NCI-H2107 treated with DMSO at 0.1 percent for 48 hours (cell line): ENCODE measurements around the gene KAZN.
"Not testable (repeated sequence)": the region's sequence is repeated elsewhere in the genome, so short reads cannot be mapped to it uniquely, and the experiment has no call there.

Experiments used
- DNase-seq: peaks from one replicate; lab custom pipeline; 2025; ENCODE audit not compliant: unreplicated experiment; lab: John Stamatoyannopoulos, UW

Gene KAZN

GRCh38 chr1:14598498-14599182 is at the start of gene KAZN:
KAZN (plus strand) TSS chr1:14598685.
- peak; percentile 42 for DNase-seq

- DNase-seq: peak; percentile 19
Observed at GRCh38 chr1:14549897-14550620, 48.4 kb upstream of the KAZN start.

- DNase-seq: no peak
Observed at GRCh38 chr1:14551386-14551785, 47.1 kb upstream of the KAZN start.

GRCh38 chr1:14552246-14552965 is 46.1 kb upstream of the KAZN start:
- DNase-seq: no peak

DNA sequence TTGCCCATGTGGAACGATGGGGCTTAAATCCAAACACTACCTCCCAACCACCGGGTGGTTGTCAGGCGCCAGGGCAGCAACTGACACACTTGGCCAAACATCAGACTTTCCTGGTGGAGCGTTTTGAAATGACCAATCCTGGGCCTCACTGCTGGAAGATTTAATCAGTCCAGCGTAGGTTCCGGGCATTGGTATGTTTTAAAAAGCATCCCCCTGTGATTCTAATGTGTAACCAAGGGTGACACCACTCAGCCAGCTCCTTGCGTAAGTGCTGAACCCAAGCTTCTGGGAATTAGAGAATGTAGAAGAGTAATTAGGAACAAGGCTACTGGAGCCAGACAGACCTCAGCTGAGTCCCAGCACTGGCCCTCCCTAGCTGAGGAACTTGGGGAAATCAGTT is 44.8 kb upstream of the KAZN start:
- DNase-seq: no peak

DNA sequence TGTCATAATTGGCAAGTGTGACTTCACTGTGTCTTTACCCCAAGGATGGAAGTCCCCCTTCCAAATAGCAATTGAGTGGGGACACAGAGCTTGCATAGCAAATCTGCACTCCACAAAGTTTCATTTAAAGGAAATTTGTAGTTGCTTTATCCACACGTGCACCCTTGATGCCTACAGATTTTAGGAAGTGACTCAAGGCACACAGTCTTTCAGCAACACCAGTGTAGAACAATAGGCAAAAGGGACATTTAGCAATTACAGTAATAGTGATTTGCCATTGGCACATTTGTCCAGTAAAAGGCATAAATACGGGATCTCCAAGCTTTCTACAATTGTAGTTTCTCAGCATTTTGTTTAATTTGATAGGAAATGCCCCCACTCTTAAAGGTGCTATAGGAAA is 43.4 kb upstream of the KAZN start:
- DNase-seq: no peak

DNA sequence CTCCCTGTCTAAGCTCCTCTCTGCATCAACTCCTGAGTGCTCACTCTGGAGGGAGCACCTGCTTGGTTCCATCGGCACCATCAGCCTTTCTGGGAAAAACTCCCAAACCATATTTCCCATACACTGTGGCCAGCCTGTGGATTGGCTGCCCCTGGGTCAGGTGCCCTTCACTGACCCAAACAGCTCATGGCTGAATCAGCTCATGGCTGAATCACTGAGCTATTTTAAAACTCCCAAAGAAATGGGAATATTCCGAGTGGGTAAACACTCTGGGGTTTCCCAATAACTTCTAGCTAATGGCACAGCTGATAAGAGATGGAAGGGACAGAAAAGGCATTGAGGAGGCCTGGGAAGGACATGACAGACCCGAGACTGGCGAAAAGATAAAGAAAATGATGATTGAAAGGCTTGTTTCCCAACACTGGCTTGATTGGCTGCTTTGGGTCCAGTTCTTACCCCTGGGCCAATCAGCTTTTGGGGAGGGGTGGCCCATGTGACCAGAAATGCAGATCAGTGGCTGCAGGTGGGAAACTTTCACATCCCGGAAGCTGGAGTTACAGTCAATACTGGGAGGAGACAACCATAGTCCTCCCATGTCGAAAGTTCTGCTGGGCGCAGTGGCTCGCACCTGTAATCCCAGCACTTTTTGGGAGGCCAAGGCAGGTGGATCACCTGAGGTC is 37.3 kb upstream of the KAZN start:
- no peak for DNase-seq

DNA sequence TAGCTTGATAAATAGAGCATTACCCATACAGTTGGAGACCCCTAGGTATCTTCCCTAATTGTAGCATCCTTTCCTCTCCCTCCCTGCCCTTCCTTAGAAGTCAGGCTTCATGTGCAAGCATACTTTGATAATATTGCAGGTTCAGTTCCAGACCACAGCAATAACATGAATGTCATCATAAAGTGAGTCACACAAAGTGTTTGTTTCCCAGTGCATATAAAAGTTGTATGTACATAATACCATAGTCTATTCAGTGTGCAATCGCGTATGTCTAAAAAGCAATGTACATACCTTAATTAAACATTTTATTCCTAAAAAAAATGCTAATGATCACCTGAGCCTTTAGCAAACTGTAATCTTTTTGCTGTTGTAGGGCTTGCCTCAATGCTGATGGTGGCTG is 33.4 kb upstream of the KAZN start:
- DNase-seq: no peak

DNA sequence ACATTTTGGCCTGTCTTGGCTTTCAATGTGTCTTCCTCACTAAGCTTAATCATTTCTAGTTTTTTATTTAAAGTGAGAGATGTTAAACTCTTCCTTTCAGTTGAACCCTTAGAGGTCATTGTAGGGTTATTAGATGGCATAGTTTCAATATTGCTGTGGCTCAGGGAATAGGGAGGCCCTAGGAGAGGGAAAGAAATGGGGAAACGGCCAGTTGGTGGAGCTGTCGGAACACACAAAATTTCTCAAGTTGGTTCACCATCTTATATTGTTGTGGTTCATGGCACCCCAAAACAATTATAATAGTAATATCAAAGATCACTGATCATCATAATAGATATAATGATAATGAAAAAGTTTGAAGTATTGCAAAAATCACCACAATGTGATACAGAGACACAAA is 31.4 kb upstream of the KAZN start:
- DNase-seq: no peak

DNA sequence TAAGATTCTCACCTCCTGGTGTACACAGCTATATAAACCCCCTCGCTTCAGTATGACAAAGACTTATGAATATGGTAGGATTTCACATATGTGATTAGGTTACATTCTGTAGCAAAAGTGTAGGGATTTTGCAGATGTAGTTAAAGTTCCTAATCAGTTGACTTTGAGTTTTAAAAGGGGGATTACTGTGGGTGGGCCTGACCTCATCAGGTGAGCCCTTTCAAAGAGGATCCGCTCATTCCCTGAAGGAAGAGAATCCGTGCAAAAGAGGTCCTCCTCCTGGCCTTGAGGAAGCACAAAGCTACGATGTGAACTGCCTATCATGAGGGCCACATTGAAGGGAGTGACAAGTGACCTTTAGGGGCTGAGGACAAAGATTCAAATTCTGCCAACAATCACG is 30.6 kb upstream of the KAZN start:
- no peak for DNase-seq

DNA sequence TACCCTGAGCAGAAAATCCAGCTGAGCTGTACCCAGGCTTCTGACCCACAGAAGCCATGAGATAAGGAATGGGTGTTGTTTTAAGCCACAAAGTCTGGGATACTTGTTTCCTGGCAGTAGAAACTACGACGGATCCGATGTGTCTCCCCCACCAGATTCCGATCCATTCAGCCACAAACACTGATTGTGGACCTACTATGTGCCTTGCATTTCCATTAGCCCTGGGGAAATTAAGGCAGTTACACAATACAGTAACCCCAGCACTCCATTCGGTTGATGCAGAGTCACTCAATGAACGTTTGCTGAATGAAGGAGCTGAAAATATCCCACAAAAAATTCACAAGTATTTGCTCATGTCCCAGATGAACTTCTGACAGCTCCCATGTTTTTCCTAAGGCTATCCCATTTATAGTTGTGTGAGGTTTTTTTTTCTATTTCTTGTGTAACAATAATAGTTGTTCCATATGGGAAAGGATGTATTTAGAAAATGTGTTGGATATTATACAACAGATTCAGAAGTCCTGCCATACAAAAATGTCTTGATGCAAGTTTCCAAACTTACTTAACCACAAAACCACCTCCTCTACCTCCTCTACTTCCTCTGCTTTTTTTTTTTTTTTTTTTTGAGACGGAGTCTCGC is 29.6 kb upstream of the KAZN start:
- no peak for DNase-seq

DNA sequence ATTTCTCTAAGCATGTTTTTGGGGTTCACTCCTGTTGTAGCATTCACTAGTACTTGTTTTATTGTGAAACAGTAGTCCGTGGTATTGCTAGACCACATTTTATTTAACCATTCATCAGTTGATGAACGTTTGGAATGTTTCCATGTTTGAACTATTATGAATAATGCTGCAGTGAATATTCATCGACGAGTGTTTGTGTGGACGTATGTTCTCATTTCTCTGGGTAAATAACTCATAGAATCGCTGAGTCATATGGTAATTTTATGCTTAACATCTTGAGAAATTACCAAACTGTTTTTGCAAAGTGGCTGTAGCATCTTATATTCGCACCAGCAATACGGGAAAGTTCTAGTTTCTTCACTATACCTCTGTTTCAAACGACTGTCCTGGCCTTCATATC is 28.0 kb upstream of the KAZN start:
- DNase-seq: no peak

- DNase-seq: no peak
Observed at GRCh38 chr1:14571810-14572767, 26.4 kb upstream of the KAZN start.

- no peak for DNase-seq
Observed at GRCh38 chr1:14572861-14573260, 25.6 kb upstream of the KAZN start.

GRCh38 chr1:14576155-14576554 is 22.3 kb upstream of the KAZN start:
- DNase-seq: no peak

DNA sequence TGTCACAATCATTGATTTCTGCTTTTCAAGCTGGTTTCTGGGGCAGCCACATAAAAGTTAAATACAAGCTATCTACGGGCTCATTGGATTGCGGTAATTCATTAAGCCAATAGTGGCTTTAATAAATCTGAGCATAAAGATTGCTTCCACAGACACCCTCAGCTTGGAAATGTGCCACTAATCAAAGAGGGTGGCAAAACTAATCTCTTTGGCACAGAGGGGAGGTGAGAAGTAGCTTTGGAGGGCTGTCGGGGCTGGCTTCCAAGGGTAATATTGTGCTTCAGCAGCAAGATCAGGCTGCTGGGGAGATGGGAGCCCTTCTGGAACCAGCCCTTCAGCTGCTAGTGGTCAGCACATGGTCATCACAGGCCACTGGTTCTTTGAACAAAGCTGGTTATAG is 21.2 kb upstream of the KAZN start:
- DNase-seq: no peak

GRCh38 chr1:14578156-14578555 is 20.3 kb upstream of the KAZN start:
- no peak for DNase-seq

GRCh38 chr1:14580295-14580694 is 18.2 kb upstream of the KAZN start:
- DNase-seq: not testable (repeated sequence)

- DNase-seq: no peak
Observed at GRCh38 chr1:14580986-14581385, 17.5 kb upstream of the KAZN start.

DNA sequence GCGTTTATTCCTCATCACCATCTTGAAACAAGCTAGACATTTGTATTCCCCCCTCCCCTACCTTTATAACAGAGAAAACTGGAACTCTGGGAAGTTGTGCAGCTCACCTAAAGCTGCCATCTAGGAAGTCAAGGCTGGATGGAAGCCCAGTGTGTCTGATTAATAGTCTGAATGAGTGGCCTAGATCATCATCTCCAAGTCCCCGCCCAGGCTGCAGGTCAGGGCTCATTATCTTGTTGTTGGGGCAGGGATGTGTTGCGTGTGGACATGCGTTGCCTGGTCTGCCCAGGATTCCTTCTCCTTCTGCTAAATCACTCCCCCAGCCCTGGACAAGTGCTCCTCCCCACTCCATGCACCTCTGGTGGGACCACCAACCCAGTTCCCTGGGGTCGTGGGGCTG is 14.7 kb upstream of the KAZN start:
- no peak for DNase-seq
